Measurements from ENCODE around the gene TMEM69.

DNA sequence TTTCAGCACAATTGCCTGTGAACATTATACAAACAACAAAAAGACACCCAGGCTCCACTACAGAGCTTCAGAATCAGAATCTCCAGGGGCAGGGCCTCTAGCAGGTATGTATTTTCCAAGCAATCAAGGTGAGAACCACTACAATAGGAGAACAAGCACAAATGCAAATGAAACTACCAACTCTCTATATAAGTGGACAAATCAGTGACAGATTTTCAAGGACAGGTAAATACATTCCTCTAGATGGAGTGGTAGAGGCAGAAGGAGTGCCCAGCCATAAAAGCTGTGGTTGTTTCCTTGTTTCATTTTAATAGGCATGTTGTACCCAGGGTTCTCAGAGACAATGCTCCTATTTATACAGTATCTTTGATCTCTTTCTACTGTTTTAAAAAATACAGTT lies 44.0 kb upstream of the TMEM69 start:
- TF ChIP-seq POLR2A (IDR thresholded peaks at IDR 0.05) = no peak
- TF ChIP-seq, protein P1, sequence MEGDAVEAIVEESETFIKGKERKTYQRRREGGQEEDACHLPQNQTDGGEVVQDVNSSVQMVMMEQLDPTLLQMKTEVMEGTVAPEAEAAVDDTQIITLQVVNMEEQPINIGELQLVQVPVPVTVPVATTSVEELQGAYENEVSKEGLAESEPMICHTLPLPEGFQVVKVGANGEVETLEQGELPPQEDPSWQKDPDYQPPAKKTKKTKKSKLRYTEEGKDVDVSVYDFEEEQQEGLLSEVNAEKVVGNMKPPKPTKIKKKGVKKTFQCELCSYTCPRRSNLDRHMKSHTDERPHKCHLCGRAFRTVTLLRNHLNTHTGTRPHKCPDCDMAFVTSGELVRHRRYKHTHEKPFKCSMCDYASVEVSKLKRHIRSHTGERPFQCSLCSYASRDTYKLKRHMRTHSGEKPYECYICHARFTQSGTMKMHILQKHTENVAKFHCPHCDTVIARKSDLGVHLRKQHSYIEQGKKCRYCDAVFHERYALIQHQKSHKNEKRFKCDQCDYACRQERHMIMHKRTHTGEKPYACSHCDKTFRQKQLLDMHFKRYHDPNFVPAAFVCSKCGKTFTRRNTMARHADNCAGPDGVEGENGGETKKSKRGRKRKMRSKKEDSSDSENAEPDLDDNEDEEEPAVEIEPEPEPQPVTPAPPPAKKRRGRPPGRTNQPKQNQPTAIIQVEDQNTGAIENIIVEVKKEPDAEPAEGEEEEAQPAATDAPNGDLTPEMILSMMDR (IDR thresholded peaks at IDR 0.05) = peak in 1 of 12 donors; percentile 23
